Small intestine (tissue), 7 donors: ENCODE results near the gene LRFN4. TPM values are rescaled to one million over a fixed set of nuclear protein-coding genes. Genes with fewer than 3 reads are reported as not detected.

ENCODE experiments used
- DNase-seq, 2 donors: peaks; one replicate each; pipeline versions ENCODE4 v3.0.0 to v3.0.0-alpha.2; 2013
- FAIRE-seq: peaks from 2 replicates; lab custom pipeline; 2012; peaks lifted over from hg19 to GRCh38; lab: Jason Lieb, UNC
- H3K27ac ChIP-seq, 3 donors: one replicate each; pipeline ENCODE4 v1.5.1; 2013; ENCODE audit warnings: low read length in 2 of 3, mild to moderate bottlenecking in 2 of 3, control low read depth in 1 of 3, inconsistent platforms in 1 of 3, low read depth in 1 of 3, moderate library complexity in 1 of 3
- H3K27me3 ChIP-seq, 3 donors: one replicate each; pipeline ENCODE4 v1.6.1; 2013; ENCODE audit warnings: low read length in 3 of 3, inconsistent platforms in 1 of 3; ENCODE audit not compliant: control insufficient read depth in 3 of 3, insufficient read depth in 3 of 3
- H3K36me3 ChIP-seq, 3 donors: one replicate each; pipeline ENCODE4 v1.6.1; 2013; ENCODE audit warnings: low read length in 3 of 3, inconsistent platforms in 1 of 3, low read depth in 1 of 3, mild to moderate bottlenecking in 1 of 3, moderate library complexity in 1 of 3; ENCODE audit not compliant: control insufficient read depth in 3 of 3, insufficient read depth in 2 of 3
- H3K4me1 ChIP-seq, 3 donors: one replicate each; pipeline ENCODE4 v1.6.1; 2013; ENCODE audit warnings: low read length in 2 of 3, inconsistent platforms in 1 of 3, low read depth in 1 of 3, mild to moderate bottlenecking in 1 of 3, moderate library complexity in 1 of 3; ENCODE audit not compliant: control insufficient read depth in 3 of 3, insufficient read depth in 2 of 3
- H3K4me3 ChIP-seq, 3 donors: one replicate each; pipeline ENCODE4 v1.5.1; 2013; ENCODE audit warnings: low read length in 3 of 3, control low read depth in 1 of 3, inconsistent platforms in 1 of 3, low read depth in 1 of 3, mild to moderate bottlenecking in 1 of 3, moderate library complexity in 1 of 3
- H3K9me3 ChIP-seq, 2 donors: one replicate each; pipeline ENCODE4 v1.6.1; 2013; ENCODE audit warnings: low read depth in 1 of 2, low read length in 1 of 2; ENCODE audit not compliant: control insufficient read depth in 2 of 2, insufficient read depth in 1 of 2
- WGBS, 3 donors: extraction: QIAGEN DNeasy Blood & Tissue Kit; methylation state at CpG; one replicate each; pipeline ENCODE4 v1.1.7; 2013; 5-methylcytosine and 5-hydroxymethylcytosine counted together
- polyA plus RNA-seq, 4 donors: library from polyadenylated mRNA; stranded (reverse) in 3 of 4; unstranded in 1 of 4; fragments of 200-250 nt in 3 of 4; fragments of 120-200 nt in 1 of 4; gene quantifications; one replicate each; pipeline versions ENCODE4 v1.2.1 to v1.2.3, GENCODE V29; 2013
- donor health status: healthy with polysubstance abuse.
- donor health status: control.
- donor health status: control.
- donor health status: Bipolar disorder and iron deficiency.
- donor health status: healthy.

Gene LRFN4
- polyA plus RNA-seq, 4 donors = 1.4 to 12.2 (median 6.2) TPM

DNA sequence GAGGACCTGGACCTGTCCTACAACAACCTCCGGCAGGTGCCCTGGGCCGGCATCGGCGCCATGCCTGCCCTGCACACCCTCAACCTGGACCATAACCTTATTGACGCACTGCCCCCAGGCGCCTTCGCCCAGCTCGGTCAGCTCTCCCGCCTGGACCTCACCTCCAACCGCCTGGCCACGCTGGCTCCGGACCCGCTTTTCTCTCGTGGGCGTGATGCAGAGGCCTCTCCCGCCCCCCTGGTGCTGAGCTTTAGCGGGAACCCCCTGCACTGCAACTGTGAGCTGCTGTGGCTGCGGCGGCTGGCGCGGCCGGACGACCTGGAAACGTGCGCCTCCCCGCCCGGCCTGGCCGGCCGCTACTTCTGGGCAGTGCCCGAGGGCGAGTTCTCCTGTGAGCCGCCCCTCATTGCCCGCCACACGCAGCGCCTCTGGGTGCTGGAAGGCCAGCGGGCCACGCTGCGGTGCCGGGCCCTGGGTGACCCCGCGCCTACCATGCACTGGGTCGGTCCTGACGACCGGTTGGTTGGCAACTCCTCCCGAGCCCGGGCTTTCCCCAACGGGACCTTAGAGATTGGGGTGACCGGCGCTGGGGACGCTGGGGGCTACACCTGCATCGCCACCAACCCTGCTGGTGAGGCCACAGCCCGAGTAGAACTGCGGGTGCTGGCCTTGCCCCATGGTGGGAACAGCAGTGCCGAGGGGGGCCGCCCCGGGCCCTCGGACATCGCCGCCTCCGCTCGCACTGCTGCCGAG is 1.5 kb downstream of the LRFN4 start:
- Histone ChIP-seq H3K36me3 (peaks cover 0 to 50% (median 2%) of the 10 kb centered on the region in 3 donors), H3K9me3 (no peaks in the 10 kb centered on the region), H3K4me3 (no peak overlapping the region), H3K27me3 (no peaks in the 10 kb centered on the region), H3K27ac (no peak overlapping the region), H3K4me1 (peaks cover 0 to 9% (median 0%) of the 10 kb centered on the region in 3 donors)
- DNase-seq = no peak
- no peak for FAIRE-seq
- 88 to 95% (median 88%) methylated on average over 57 to 62 of the region's 62 CpGs for WGBS, 3 donors

GRCh38 chr11:66858939-66859685 is 2.2 kb downstream of the LRFN4 start:
- FAIRE-seq = no peak

GRCh38 chr11:66859686-66860448 is 3.0 kb downstream of the LRFN4 start:
- H3K4me3 ChIP-seq = no peak overlapping the region

More at GRCh38 chr11:66858939-66859685, 2.2 kb downstream of the LRFN4 start:
- WGBS, 3 donors = 75 to 87% (median 79%) methylated on average over 26 to 29 of the region's 29 CpGs
- H3K9me3 ChIP-seq = no peaks in the 10 kb centered on the region
- peaks cover 0 to 56% (median 3%) of the 10 kb centered on the region in 3 donors for H3K36me3 ChIP-seq
- no peak overlapping the region for H3K27ac ChIP-seq
- DNase-seq = no peak
- H3K4me3 ChIP-seq = no peak overlapping the region
- no peaks in the 10 kb centered on the region for H3K27me3 ChIP-seq
- H3K4me1 ChIP-seq = peaks cover 0 to 9% (median 0%) of the 10 kb centered on the region in 3 donors

GRCh38 chr11:66860449-66860831 is 3.6 kb downstream of the LRFN4 start:
- Histone ChIP-seq H3K36me3 (peaks cover 0 to 59% (median 3%) of the 10 kb centered on the region in 3 donors), H3K9me3 (no peaks in the 10 kb centered on the region), H3K27me3 (no peaks in the 10 kb centered on the region), H3K4me3 (no peak overlapping the region), H3K4me1 (peaks cover 0 to 4% (median 4%) of the 10 kb centered on the region in 3 donors), H3K27ac (no peak overlapping the region)
- DNase-seq (no peak), FAIRE-seq (no peak)
- WGBS, 3 donors = 78 to 85% (median 80%) methylated on average over 15 to 18 of the region's 18 CpGs

More at GRCh38 chr11:66859686-66860448, 3.0 kb downstream of the LRFN4 start:
- 70 to 86% (median 83%) methylated on average over 35 to 41 of the region's 41 CpGs for WGBS, 3 donors
- no peak for FAIRE-seq
- no peak for DNase-seq
- Histone ChIP-seq H3K27ac (no peak overlapping the region), H3K9me3 (no peaks in the 10 kb centered on the region), H3K4me1 (peaks cover 0 to 9% (median under 1%) of the 10 kb centered on the region in 3 donors), H3K27me3 (no peaks in the 10 kb centered on the region), H3K36me3 (peaks cover 0 to 57% (median 3%) of the 10 kb centered on the region in 3 donors)

DNA sequence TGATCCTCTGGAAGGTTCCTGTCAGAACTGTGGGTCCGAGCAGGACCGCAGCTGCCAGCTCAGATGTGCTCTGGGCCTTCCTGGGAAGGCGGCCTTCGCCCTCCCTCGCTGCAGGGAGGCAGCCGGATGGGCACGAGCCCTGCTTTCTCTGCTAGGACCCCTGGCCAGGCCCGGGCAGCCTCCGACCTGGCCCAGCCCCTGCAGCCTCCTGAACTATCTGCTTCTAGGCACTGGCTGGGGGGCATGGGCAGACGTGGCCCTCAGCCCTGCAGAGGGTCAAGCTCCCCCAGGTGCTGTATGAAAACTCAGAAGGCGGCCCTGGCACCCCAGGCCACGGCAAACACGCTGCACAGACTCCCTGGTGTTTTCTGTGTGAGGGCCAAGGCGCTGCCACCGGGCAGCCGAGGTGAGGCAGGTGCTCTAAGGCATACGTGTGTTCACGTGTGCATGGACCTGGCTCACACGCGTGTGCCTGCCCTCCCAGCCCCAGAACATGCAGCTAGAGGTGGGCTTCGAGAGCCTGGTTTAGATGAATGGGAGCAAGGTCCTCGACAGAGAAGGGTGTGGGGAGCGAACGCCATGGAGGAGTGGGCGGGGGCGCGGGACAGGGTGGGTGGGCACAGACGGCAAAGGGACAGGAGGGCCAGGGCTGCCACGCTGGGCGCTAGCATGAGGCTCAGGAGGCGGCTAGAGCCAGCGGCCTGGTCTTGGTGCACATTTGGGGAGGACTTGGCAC is 4.3 kb downstream of the LRFN4 start:
- peaks cover 0 to 4% (median 0%) of the 10 kb centered on the region in 3 donors for H3K4me1 ChIP-seq
- H3K4me3 ChIP-seq = no peak overlapping the region
- DNase-seq = no peak
- peaks cover 0 to 62% (median 3%) of the 10 kb centered on the region in 3 donors for H3K36me3 ChIP-seq
- no peaks in the 10 kb centered on the region for H3K9me3 ChIP-seq
- FAIRE-seq = no peak
- H3K27ac ChIP-seq = no peak overlapping the region
- no peaks in the 10 kb centered on the region for H3K27me3 ChIP-seq
- 91 to 93% (median 91%) methylated on average over 31 to 32 of the region's 32 CpGs for WGBS, 3 donors

DNA sequence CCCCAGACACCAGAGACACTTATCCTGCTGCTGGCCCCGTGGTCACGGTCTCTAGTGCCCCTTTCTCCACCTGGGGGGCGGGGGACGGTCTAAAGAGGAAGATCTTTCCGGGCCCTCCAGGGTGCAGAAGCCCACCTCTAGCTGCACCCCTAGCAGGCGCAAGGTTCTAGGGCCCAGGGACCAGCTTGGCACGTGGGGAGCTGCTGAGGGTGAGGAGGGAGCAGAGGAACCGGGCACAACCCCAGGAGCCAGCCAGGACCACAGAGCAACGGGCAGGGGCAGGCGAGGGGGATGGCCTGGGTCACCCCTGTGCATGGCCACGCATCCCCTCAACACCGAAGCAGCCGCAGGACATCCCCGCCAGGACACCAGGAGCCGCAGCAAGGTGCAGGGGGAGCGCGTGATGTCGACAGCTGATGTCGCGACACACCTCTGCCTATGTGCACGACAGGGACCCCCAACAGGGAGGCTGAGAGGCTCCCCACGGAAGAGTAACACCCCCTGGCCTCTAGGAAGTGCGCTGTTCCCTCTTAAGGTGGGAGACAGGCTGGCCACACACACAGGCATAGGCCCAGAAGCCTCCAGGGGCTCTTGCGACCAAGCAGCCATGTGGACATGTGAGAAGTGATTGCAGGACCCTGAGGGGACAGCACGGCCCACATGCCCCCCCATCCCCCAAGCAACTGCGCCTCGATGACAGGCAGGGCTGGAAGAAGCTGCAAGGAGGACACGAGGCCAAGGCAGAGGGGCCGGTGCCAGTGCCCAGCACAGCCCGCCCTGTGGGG is 5.1 kb downstream of the LRFN4 start:
- Histone ChIP-seq H3K27me3 (no peaks in the 10 kb centered on the region), H3K4me1 (peaks cover 0 to 4% (median 0%) of the 10 kb centered on the region in 3 donors), H3K27ac (no peak overlapping the region), H3K36me3 (peaks cover 0 to 62% (median 3%) of the 10 kb centered on the region in 3 donors), H3K4me3 (no peak overlapping the region), H3K9me3 (no peaks in the 10 kb centered on the region)
- DNase-seq (no peak), FAIRE-seq (no peak)
- WGBS, 3 donors = 90 to 93% (median 93%) methylated on average over 29 to 30 of the region's 30 CpGs

DNA sequence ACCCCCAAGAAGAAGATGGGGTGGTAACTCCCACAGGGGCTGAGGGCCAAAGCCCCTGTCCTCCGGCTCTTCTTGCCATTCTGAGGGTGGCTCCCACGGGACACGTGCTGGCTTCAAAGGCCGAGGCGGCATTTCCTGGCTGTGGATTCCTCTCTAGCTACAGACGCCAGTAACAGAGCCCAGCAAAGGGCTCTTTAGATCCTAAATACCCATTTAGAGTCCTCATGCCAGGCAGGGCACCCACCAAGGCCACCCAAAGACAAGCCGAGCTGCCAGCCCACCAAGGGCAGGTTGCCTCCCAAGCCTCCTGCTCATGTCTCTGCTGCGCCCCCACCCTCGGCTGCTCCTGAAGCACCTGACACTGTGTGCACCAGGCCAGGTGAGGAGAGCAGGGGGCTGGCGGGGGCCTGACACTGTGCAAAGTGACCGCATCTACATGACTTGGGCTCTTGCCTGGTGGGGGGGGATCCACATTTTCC is 5.7 kb downstream of the LRFN4 start:
- H3K36me3 ChIP-seq = peaks cover 0 to 65% (median 3%) of the 10 kb centered on the region in 3 donors
- FAIRE-seq = no peak
- no peaks in the 10 kb centered on the region for H3K9me3 ChIP-seq
- H3K27me3 ChIP-seq = no peaks in the 10 kb centered on the region
- no peak overlapping the region for H3K4me3 ChIP-seq
- DNase-seq = no peak
- WGBS, 3 donors = 88 to 94% (median 88%) methylated on average over 11 of the region's 11 CpGs
- no peak overlapping the region for H3K27ac ChIP-seq
- peaks cover 0 to 4% (median 0%) of the 10 kb centered on the region in 3 donors for H3K4me1 ChIP-seq
